ENCODE measurements around the gene GGA1. TPM values are rescaled to one million over a fixed set of nuclear protein-coding genes. Genes with fewer than 3 reads are reported as not detected.
A peak's percentile ranks its signal among the peaks of the same experiment; 100 is the strongest.

GGA1 gene
- total RNA-seq, 1 donor from 2014 or later: 50.6 TPM

DNA sequence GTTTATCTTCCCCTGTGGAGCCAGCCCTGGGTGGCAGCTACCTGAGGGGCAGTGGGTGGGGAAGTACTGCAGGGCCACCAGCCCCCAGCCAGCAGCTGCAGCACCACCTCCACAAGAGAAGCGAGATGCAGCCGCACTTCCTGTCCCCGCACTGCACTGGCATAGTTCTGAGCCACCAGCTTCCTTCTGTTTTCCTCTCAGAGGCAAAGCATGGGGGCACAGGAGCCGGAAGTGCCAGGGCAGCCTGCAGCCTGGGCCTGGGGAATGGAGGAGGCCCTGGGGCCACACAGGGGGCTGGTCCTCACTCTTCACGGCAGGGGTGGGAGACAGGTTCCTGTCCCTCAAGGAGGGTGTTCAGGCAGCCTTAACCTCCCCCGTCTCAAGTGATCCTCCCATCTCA lies 18.9 kb downstream of the GGA1 start:
- DNase-seq (ENCODE audit: low read depth): no peak

- DNase-seq (ENCODE audit: low read depth): no peak
Observed at GRCh38 chr22:37628830-37629229, 20.2 kb downstream of the GGA1 start.

DNA sequence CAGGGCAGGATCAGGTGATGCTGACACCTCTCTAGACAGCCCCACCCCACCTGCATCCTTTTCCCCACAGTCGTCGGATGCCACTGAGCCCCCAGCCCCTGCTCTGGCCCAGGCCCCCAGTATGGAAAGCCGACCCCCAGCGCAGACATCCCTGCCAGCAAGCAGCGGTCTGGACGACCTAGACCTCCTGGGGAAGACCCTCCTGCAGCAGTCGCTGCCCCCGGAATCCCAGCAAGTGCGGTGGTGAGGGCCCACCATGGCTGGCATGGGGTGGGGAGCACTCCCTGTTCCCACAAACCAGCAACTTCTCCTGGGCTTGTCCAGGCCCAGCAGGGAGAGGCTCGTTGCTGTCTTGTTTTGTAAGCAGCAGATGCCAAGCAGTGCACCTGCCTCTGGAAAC lies 21.3 kb downstream of the GGA1 start:
- DNase-seq (ENCODE audit: low read depth): no peak

- no peak for DNase-seq (ENCODE audit: low read depth)
Observed at GRCh38 chr22:37630839-37631435, 22.3 kb downstream of the GGA1 start.

GRCh38 chr22:37631448-37632173 lies 23.0 kb downstream of the GGA1 start:
- DNase-seq (ENCODE audit: low read depth): no peak

- DNase-seq (ENCODE audit: low read depth): no peak
Observed at GRCh38 chr22:37632174-37633088, 23.8 kb downstream of the GGA1 start.

DNA sequence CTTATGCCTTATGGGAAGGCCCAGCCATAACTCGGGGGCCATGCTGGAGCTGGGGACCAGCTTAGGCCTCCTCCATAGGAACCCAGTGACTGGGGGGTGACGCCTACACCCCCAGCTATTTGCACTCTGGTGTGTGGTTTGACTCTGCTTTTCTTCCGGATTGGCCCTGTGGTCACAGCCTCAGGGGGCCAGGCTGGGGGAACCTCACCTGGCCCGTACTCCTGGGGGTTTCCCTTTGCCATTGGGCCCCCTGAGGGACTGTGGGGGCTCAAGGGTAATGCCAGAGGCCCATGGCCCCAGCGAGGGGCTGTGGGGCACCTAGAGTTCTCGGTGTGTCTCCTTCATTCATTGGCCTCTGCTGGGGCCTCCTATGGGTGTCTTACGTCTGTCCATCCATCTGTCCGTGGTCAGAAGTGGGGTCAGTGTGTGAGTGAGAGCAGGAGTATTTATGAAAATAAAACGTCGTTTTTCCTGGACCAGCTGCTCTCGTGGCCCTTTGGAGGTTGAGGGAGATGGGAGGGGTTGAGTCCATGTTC lies 24.5 kb downstream of the GGA1 start:
- DNase-seq (ENCODE audit: low read depth): no peak

GRCh38 chr22:37633625-37634416 lies 25.2 kb downstream of the GGA1 start:
- DNase-seq (ENCODE audit: low read depth): peak; percentile 88

GRCh38 chr22:37634417-37634924 lies 25.8 kb downstream of the GGA1 start:
- DNase-seq (ENCODE audit: low read depth): no peak

DNA sequence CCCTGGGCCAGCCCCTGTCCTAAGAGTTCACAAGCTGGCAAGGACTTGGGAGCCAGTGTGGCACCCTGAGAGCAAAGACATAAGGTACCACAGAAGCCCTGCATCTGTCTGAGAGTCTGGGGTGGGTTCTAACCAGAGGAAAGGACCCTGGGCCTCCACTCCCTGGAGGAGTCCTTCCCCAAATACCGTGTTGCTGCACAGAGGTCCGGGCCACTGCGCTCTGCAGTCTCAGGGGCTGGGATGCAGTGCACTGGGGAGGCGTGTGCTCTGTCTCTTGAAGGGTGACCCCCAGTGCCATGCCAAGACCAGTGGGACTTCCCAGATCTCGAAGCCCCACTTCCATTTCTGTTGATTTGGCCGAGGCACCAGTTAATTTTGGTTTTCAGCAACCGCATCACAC lies 26.5 kb downstream of the GGA1 start:
- DNase-seq (ENCODE audit: low read depth): no peak

GRCh38 chr22:37636186-37636948 lies 27.7 kb downstream of the GGA1 start:
- peak; percentile 98 for DNase-seq (ENCODE audit: low read depth)

- DNase-seq (ENCODE audit: low read depth): no peak
Observed at GRCh38 chr22:37636949-37637273, 28.3 kb downstream of the GGA1 start.

- no peak for DNase-seq (ENCODE audit: low read depth)
Observed at GRCh38 chr22:37638391-37639069, 29.9 kb downstream of the GGA1 start.

DNA sequence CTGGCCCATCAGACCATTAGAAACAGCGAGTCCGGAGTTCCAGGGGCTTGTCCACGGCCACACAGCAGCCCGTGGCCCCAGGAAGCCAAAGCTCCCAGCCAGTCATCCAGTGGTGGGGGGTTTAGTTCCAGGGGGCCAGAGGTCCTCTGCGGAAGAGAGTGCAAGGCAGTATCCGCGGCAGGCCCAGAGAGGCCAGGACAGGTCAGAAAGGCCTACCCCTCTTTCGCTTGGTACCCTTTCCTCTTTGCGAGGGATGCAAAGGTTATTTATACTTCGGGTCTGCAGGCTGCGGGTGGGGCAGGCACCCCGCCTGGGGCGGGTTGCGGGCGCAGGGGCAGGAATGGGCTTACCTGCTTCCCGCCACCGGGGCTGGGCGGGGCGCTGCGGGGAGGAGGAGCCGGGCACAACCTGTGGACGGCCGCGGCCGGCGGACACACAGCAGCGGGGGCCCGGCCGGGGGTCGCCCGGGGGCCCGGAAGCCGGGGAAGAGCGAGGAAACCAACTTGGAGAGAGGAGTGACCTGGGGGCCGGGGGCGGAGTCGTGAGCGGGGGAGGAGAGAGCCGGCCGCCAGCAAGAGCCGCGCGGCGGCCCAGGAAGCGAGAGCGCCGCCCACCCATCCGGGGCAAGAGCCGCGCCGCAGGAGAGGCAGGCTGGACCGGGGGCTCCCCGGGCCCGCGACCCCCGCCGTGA lies 30.6 kb downstream of the GGA1 start, which contains the start of gene SH3BP1:
SH3BP1 (plus strand) TSS at position 600 of the 691 bp plus-strand sequence. CDS start 119 bp downstream, outside the sequence.
- DNase-seq (ENCODE audit: low read depth): no peak

DNA sequence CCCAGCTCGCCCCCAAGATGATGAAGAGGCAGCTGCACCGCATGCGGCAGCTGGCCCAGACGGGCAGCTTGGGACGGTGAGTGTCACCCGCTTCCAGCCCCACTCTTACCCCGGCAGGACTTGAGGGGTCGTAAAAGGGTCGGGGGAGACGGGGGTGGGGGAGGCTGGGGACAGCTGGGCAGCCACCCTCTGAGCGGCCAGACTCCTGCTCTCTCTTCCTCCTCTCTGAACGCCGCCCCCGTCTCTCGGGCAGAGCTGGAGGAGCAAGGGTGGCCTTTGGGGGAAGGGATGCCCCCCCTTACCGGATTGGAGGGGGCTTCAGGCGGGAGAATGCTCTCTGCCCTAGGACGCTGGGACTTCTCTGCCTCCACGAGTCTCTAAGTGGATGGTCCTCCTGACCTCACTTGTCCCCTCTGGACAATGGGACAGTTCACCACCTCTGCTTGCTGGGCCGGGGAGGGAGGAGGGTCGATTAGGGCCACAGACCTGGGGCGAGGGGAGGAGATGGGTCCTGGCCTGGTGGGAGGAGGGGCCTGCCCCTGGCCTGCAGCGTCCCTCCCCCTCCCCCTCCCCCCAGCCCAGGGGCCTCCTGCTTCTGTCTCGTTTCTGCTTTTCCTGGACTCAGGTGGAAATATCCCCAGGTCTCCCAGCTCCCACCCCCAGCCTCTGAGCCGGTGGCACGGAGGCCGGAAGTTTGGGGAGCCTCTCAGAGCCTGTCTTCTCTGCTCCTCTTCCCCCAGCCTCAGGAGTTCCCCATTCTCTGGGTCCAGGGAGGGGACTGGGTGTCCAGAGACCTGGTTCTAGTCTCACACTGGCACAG lies 31.3 kb downstream of the GGA1 start:
- no peak for DNase-seq (ENCODE audit: low read depth)

GRCh38 chr22:37640591-37641560 lies 32.2 kb downstream of the GGA1 start:
- no peak for DNase-seq (ENCODE audit: low read depth)

- no peak for DNase-seq (ENCODE audit: low read depth)
Observed at GRCh38 chr22:37641561-37641949, 32.9 kb downstream of the GGA1 start.

Measured in myocyte (in vitro differentiated cells).